Raji (cell line): Measurements from ENCODE around the gene BHLHE41.

Source experiments
- POLR2A ChIP-seq: IDR thresholded peaks from 2 replicates; pipeline ENCODE4 v1.6.1; 2011; ENCODE audit warnings: low read depth, low read length, control low read depth; ENCODE audit not compliant: insufficient read depth

The BHLHE41 gene

DNA sequence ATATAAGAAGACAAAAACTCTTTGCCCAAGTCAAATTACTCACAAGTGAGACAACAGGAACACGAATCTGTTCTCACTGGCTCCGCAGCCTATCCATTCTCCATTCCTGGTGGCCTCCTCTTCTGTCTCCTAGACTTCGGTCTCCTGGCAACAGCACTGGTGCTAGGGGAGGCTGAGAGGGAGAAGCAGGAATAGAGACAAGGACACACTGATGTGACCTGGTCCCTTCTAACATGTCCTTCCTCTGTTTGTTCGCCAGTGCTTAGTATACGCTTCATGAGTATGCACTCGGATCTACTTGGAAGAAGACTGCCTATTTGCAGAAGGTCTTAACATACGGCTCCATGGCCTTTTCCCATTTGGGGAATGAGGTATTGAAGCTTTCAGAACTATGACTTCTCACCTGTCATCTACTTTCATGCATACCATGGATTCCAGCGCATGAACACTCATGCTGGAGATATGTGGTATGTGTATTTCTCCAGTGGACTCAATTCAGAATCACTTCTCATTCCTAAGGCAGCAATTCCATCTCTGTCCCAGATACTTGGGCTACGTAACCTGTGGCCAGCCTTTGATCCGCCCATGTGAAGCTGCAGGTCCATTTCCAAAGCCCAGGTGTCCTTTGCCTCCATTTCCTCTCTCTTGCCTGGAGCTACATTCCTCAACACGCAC lies 33.9 kb downstream of the BHLHE41 start:
- TF ChIP-seq POLR2A, result no peak

DNA sequence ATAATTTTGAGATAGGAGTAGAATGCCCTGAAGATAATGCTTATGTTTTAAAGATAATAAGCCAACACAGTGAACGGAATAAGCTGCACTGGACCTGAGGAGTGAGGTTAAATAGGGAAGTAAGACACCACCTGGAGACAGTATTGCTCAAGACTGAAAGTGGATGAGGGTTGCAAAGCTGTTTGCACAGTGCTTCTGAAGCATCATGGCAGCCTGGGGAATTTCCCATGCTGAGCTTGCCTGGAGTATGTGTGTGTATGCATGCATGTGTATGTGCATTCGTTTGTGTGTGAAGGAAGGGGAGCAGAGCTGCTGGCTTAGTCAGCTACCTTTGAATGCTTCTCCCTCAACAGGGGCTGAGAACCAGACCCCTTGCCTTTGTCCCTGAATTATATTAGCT lies 35.8 kb downstream of the BHLHE41 start:
- no peak for TF ChIP-seq POLR2A

DNA sequence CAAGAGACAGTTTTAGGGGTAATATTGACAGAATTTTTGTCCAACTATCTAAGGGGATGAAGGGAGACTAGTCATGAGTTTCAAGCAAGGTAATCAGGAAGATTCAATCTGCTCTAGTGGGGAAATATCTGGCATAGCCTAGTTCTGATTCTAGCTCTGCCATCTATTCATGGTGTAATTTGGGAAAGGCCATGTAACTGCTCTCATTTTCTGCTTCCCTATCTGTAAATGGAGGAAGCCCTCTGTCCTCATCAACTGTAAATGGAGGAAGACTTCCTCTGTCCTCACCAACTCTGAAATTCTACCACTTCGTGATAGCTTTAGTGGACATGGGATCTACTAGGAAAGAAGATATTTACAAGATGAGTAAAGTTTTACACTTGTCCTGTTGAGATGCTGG lies 37.9 kb downstream of the BHLHE41 start:
- TF ChIP-seq POLR2A, result no peak

DNA sequence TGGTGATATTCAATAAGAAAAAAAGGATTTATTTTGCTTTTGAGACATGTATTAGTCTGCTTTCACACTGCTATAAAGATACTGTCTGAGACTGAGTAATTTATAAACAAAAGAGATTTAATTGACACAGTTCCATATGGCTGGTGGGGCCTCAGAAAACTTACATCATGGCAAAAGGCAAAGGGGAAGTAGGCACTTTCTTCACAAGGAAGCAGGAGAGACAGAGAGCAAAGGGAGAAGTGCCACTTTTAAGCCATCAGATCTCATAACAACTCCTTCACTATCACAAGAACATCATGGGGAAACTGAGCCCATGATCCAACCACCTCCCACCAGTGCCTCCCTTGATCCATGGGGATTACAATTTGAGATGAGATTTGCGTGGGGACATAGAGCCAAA lies 43.9 kb downstream of the BHLHE41 start:
- no peak for TF ChIP-seq POLR2A

DNA sequence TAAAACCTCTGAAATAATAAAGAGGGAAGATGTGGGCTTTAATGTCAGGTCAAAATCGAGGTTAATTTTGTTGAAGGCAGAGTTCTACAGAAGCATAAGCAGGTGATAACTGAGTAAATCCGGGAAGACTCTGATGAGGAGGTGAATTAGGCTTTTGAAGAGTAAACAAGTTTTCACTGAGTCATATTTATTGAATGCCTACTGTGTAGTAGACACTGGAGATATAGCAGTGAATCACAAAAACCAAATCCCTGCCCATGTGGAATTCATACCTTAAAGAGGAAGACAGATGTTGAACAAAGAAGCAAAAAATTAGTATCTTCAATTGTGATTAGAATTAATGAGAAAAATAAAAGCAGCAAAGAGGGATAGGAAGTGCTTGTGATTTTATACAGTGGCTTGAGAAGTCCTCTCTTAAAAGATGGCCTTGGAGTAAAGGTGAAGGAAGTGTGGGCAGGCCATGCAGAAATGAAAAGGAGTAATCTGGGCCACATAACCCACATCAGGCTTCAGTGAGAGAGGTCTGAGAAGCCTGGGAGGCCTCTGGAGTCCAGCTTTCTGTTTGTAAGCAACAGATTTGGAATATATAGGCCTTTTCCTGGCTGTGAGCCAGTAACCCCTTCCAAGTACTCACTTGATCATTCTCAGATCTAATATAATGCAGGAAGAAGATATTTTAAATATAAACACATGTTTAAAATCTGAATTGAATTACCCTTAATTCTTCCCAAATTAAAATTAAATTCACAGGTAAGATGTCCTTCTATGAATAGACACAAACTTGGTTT lies 46.7 kb downstream of the BHLHE41 start:
- TF ChIP-seq POLR2A, result no peak
